ENCODE data around the gene TAF7L. TPM values are rescaled to one million over a fixed set of nuclear protein-coding genes. Genes with fewer than 3 reads are reported as not detected.
A peak's percentile ranks its signal among the peaks of the same experiment; 100 is the strongest.

TAF7L gene
- polyA plus RNA-seq, 1 donor: 0.67 TPM

- no peak for DNase-seq
Observed at GRCh38 chrX:101220662-101221260, 70.4 kb downstream of the TAF7L start.

- peak; percentile 13 for DNase-seq
Observed at GRCh38 chrX:101219864-101220346, 71.2 kb downstream of the TAF7L start.

- no peak for DNase-seq
Observed at GRCh38 chrX:101219116-101219863, 71.8 kb downstream of the TAF7L start, which contains the start of gene DRP2. Gene DRP2 (plus strand): TSS chrX:101219786. CDS start chrX:101231648, 11,862 bp downstream.

Other genes starting within 250 kb of the TAF7L start
- 14.6 TPM for gene TRMT2B, start 239.2 kb downstream of the TAF7L start, polyA plus RNA-seq (ENCODE audit: insufficient read length)
- 7.9 TPM for gene TMEM35A, start 212.5 kb downstream of the TAF7L start, polyA plus RNA-seq (ENCODE audit: insufficient read length)
- 13.9 TPM for gene CENPI, start 193.1 kb downstream of the TAF7L start, polyA plus RNA-seq (ENCODE audit: insufficient read length)
- gene DRP2, start 71.5 kb downstream of the TAF7L start, polyA plus RNA-seq (ENCODE audit: insufficient read length): 2.3 TPM
- gene TIMM8A, start 57.4 kb upstream of the TAF7L start, polyA plus RNA-seq (ENCODE audit: insufficient read length): 22.0 TPM
- gene BTK, start 94.9 kb upstream of the TAF7L start, polyA plus RNA-seq (ENCODE audit: insufficient read length): 2.3 TPM
- 1,055 TPM for gene RPL36A, start 99.7 kb upstream of the TAF7L start, polyA plus RNA-seq (ENCODE audit: insufficient read length)
- 39.4 TPM for gene GLA, start 116.6 kb upstream of the TAF7L start, polyA plus RNA-seq (ENCODE audit: insufficient read length)
- gene HNRNPH2, start 116.9 kb upstream of the TAF7L start, polyA plus RNA-seq (ENCODE audit: insufficient read length): 145 TPM
- 32.1 TPM for gene ARMCX4, start 194.1 kb upstream of the TAF7L start, polyA plus RNA-seq (ENCODE audit: insufficient read length)

Measured in left kidney (tissue), 2 donors.